ENCODE results near the gene DNAAF8.
"Not testable (repeated sequence)": the region's sequence is repeated elsewhere in the genome, so short reads cannot be mapped to it uniquely, and the experiment has no call there.

The DNAAF8 gene

DNA sequence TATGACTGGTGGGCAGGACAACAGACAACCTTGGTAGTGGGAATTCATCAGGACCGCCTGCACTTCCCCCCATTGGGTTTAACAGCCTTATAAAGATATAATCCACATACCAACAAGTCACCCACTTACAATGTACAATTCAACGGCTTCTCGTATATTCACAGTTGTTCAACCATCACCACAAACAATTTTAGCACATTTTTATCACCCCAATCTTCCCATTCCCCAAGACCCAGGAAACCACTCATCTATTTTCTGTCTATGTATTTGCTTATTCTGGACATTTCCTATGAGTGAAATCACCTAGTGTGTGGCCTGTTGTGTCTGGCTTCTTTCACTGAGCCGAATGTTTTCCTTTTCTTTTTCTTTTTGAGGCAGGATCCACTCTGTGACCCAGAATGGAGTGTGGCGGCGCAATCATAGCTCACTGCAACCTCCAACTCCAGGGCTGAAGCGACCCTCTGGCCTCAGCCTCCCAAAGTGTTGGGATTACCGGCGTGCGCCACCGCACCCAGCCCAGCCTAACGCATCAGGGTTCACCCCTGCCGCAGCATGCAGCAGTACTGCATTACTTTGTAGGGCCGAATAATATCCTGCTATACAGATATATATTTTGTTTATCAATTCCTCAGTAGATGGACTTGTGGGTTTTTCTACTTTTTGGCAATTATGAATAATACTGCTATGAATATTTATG is 11.1 kb upstream of the DNAAF8 start:
- no peak for DNase-seq (ENCODE audit: low read depth)

DNA sequence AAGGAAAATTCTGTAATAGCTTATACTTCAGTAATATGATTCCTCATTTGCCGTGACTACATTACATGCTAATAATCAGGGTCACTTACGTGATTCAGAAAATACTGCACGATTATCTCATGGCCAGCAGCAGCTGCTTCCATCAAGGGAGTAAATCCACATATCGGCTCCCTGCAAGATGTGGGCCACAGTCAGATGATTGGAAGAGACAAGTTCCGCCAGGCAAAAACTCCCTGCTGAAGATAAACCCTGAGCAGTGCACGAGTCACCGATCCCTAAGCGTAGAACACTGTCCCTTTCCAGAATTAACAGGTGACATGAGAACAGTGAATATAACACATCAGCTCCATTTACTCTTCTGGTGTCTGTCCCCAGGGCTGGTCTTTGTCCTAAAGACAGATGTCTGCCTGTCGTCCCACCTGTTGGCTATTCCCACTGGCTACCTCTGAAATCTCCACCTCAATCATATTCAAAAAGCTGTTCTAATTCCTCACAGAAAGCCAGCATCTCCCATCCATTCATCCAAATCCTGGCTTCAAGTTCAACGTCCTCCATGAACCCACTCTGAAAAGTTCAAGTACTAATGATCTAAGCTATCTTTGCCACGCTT is 9.6 kb upstream of the DNAAF8 start:
- DNase-seq (ENCODE audit: low read depth) = no peak

DNA sequence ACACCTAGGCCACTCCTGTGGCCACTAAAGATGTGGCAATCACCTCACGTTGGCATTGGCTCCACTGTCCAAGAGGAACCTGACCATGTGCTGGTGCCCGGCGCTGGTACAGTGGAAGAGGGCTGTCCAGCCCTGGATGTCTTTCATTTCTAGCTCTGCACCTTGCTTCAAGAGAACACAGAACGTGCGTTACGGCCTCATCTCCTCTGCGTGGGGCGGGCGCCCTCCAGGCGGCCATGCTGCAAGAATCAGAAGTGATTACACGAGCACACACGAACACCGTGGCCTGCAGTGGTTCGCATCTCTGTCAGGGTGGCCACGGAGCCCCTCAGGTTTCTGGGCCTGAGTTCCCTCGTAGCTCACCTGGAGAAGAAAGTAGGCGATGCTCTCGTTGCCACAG is 7.7 kb upstream of the DNAAF8 start:
- DNase-seq (ENCODE audit: low read depth) = no peak

DNA sequence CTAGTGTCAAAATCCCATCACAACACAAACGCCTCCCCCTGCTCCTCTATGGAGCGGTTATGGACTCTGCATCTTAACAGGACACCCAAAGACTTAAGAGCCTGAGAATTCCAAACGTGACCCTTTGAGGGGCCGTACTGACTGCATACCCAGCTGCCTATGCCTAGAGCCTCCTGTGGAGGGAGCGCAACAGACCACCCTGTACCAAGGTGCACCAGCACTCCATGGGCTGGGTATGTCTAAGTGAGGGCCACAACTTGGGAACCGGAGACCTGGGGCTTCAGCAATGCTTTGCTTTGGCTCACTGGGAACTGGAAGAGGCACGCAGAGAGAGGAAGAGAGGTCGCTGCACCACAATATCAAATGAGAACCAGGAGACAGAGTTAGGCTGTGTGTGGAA is 5.7 kb upstream of the DNAAF8 start:
- no peak for DNase-seq (ENCODE audit: low read depth)

DNA sequence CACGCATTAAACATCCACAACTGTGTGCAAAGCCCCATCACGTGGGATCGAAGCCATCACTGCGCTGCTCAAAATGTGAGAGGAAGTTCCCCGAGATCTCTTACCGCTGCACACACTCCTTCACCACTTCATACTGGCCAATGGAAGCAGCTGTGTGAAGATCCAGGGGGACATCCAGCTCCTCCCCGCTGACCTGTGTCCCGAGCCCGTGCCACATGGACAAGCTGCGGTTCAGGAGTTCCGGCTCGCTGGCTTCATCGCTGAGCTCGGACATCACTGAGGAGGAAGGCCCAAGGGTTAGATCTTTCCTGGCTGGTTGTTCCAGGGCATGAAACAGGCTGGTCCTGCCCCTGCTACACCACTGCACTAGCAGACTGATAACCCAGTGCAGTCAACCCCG is 4.5 kb upstream of the DNAAF8 start:
- DNase-seq (ENCODE audit: low read depth) = no peak

DNA sequence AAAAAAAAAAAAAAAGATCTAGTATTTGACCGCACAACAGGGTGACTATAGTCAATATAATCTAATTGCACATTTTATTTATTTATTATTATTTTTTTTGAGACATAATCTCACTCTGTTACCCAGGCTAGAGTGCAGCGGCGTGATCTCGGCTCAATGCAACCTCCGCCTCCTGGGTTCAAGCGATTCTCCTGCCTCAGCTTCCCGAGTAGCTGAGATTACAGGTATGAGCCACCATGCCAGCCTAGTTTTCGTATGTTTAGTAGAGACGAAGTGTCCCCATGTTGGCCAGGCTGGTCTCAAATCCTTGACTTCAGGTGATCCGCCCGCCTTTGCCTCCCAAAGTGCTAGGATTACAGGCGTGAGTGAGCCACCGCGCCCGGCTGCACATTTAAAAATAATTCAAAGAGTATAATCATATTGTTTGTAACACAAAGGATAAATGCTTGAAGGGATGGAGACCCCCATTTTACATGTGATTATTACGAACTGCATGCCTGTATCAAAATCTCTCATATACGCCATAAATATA is 1.1 kb upstream of the DNAAF8 start:
- no peak for DNase-seq (ENCODE audit: low read depth)

DNA sequence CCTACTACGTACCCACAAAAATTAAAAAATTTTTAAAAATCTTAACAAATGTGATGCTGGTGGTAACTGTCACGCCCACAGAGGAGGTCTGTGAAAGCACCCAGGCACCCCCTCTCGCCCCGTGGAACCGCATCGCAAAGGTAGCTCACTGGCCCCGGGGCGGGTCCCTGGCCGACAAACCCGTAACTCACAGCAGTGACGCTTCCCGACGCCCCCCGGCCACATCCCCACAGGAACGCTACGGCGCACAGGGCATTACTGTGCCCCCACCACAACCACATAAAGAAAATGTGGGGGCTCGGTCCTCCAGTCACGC is 632 bp upstream of the DNAAF8 start:
- peak; percentile 16 for DNase-seq (ENCODE audit: low read depth)

DNA sequence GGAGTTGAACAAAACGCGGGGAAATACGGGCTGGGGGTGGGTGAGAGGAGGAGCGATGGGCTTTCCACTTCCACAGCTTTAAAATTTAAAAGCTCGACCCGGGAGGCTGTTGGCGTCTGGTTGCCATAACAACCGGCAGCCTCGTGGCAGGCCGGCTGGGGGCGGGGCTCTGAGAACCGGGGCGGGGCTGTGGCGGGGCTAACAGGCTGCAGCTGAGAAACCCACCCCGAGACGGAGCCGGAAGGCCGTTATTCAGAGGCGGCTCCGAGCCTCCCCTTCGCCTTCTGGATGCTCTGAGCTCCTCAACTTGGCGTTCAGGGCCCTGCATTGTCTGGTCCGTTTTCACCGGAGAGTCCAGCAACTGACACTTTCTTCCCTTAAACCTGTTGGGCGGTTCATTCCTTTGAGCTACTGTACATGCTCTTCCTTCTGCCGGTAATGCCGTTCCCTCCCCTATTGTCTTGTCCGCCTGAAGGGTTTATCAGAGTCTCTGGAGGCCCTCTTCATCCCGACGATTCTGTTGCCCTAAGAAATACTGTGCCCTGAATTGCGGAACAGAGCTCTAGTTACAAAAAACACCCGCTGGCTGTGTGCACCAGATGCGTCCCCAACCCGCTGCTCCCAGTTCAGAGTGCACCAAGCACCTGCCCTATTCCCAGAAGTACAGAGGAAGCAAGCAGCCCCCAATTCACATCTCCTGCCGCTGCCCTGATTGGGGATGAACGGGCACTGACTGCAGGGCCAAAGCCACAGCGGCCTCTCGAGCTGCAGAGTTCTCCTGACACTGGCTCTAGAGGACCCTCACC is 596 bp downstream of the DNAAF8 start:
- peak; percentile 89 for DNase-seq (ENCODE audit: low read depth)

DNA sequence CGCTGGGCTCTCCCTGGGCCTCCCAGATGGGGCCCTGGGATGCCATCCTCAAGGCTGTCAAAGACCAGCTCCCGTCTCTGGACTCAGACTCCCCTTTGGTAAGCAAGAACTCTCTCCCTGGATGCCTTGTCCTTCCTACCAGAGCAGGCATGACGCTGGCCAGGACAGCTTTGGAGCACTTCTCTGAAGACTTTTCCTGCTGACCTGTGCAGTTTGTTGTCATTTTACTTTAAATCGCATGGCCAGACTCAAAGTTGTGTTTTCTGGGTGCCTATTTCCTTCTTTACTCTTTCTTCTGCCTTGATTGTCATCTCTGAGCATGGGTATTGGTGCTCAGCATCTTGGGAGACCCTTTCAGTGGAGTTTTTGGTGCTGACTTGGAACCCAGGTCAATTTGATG is 2.2 kb downstream of the DNAAF8 start:
- DNase-seq (ENCODE audit: low read depth) = no peak

DNA sequence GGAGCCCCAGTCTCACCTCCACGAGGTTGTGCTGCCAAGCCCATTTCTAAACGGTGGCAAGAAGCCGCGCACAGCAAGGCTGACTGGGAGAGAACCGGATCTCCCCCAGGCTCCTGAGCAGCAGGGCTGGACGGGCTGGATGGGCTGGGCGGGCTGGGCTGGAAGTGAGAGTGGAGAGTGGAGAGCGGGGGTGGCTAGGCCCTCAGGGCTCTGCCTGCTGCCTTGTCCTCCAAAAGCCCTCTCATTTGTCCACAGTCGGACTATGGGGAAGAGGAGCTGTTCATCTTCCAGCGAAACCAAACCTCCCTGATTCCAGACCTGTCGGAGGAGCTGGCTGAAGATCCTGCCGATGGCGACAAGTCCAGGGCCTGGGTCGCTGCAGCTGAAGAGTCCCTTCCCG is 3.2 kb downstream of the DNAAF8 start:
- no peak for DNase-seq (ENCODE audit: low read depth)

DNA sequence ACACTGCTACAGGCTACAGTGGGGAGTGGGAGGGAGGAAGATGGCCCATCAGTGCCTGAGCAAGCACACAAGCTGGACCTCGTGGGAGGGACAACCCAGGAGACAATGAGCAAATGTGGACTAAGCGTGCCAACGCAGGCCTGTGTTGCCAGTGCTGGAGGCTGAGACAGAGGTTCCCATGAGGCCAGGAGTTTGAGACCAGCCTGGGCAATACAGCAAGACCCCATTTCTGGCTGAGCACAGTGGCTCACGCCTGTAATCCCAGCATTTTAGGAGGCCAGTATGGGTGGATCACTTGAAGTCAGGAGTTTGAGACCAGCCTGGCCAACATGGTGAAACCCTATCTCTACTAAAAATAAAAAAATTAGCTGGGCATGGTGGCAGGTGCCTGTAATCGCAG is 4.0 kb downstream of the DNAAF8 start:
- not testable (repeated sequence) for DNase-seq (ENCODE audit: low read depth)

DNA sequence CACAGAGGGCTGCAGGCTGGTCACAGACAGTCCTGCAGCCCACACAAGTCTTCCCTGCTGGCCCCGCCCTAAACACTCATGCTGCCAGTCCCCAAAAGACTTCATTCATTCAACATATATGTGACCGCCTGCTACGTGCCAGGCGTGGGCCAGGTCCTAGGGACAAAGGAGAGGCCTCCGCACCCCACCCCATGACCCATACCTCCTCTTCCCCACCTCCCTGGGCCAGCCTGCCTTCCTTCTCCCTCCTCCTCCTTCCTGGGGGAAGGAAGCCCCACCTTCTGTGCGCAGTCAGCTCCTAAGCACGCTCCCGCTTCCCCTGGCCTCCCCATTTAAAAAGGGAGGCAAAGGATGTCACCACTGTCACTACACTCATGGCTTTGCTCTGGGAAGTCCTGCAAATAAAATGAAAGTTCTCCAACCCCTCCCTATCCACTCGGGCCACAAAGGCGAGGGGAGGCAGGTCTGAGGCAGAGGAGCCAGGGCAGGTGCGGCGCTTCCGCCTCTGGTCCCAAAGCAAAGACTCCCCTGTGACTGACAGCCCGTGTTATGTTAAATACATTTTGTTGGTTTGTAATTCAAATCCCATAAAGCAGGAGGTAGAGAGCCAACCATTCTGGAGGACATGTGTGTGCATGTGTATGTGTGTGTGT is 9.0 kb downstream of the DNAAF8 start:
- no peak for DNase-seq (ENCODE audit: low read depth)

DNA sequence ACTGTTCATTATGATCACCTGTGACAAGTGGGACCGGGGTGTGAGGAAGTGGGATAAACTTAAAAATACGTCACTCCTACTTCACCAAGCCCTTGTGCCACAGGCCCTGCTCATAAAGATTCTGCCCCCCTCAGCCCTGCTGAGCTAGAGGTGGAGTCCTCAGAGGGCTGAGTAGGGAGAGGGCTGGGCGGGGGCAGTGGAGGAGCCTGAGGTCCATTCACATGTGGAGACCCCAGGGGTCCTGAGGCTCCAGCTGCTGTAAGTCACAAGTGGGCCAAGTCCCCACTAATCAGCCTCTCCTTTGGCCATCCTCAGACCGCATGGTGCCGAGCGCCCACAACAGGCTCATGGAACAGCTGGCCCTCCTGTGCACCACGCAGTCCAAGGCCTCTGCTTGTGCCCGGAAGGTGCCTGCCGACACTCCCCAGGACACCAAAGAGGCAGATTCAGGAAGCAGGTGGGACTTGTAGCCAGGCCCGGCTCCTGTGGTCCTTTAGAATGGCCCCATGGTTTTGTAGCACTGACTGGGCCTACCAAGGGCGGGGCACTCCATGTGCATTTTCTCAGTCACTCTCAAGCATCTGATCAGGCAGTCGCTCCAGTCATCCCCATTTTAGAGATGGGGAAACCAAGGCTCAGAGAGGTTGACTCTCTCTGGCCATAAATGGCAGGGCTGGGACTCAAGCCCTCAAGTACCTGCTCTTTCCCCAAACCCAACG is 10.4 kb downstream of the DNAAF8 start:
- no peak for DNase-seq (ENCODE audit: low read depth)

DNA sequence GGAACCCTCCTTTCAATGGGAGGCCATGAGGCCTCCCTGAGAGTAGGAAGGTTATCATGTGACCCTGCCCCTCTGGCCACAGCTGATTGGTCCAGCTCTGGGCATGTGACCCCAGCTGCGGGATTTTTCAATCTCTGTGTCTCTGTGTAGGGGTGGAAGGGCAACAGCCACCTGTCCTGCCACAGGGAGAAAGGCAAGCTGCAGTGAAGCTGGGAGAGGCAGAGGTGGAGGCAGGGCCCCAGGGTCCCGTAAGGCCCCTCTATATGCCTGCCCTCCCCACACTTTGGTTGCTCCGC is 10.9 kb downstream of the DNAAF8 start:
- no peak for DNase-seq (ENCODE audit: low read depth)

DNA sequence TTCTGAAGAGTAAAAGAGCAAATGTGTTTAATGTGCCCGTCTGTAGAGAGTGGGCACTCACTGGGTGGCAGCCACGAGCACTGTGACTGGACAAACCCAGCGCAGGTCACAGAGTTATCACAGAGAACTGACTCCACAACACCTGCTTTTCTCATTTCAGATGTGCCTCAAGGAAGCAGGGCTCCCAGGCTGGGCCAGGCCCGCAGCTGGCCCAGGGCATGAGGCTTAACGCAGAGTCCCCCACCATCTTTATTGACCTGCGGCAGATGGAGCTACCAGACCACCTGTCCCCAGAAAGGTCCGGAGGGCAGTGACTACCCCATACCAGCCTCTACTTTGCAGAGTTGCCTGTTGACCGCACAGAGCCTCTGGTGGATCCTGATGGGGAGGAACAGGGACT is 11.9 kb downstream of the DNAAF8 start:
- DNase-seq (ENCODE audit: low read depth) = no peak

DNA sequence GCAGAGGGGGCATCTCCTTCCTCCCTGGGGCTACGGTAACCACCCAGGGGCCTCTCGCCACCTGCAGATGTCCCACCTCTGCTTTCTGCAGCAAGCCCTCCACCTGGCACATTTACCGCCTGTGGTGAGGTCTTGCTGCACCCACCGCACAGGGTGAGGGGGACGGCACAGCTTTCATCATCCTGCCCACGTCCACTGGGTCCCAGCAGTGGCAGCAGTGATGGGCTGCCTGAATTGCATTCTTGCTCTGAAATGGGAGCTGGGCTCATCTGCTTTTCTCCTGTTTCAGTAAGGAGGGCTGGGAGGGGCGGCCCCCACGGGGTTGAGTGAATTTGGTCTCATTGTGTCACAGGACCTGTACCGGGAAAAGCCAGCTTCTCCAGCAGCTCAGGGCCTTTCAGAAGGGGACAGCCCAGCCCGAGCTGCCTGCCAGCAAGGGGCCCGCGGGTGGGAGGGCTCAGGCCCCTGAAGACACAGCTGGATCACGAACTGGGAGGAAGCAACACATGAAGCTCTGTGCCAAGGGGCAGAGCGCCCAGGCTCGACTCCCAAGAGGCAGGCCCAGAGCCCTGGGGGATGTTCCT is 12.7 kb downstream of the DNAAF8 start:
- DNase-seq (ENCODE audit: low read depth) = no peak

DNA sequence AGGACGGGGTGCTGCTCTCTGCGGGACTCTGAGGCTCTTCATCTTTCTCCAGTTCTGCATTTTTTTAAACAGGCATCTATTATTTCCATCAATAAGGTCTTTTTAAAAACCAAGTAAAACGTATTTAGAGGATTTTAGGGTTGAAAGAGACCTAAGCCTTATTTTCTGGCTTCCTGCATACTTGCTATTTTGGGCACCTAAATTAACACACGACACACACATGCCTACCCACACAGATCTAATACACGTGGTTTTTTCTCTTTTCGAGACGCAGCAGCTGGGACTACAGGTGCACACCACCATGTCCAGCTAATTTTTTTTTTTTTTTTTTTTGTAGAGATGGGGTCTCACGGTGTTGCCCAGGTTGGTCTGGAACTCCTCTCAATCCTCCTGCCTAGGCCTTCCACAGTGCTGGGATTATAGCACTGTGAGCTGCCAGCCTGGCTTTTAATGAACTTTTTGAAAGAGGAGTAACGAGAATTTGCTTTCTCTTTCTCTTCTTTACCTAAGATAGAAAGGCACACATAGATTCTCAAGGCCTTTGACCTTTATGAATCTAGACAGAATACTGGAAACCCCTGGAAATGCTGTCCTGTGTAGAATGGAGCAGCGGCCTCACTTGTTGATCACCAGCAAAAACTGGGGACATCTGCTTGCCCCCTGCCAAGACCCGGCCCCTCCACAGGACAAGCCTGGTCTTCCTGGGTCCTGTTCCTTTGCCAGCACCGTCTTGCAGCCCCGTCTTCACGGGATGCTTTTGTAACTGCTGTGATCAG is 13.8 kb downstream of the DNAAF8 start:
- DNase-seq (ENCODE audit: low read depth) = no peak

DNA sequence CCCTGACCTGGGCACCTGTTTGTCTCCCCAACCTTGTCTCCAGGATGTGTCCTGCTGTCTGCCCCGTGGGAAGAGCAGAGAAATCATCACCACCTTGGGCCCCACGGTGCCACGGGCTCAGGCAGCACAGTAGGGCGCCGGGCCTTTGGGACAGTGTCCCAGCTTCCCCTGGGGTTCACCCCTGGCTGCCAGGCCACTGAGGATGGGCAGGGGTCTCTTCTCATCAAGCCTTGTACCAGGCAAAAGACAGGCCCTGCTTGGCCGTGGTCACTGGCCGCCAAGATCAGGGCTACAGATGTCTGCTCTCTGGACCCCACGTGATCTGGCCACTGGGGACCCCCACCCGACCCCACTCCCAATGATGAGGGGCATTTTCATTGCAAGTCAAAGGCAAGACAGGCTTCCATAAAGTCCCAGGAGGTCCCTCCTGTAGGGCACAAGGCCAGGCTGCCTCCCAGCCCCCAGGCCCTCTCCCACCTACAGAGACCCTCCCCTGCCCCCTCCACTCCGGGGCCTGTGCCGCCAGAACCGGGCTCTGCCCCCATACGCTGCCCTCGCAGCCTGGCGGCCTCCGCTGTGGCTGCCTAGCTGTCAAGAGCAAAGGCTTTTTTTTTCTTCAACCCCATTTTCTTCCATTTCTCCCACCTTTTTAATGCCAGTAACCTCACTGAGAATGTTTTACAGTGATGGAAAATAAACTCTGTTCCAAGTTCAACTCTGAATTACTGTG is 14.5 kb downstream of the DNAAF8 start:
- no peak for DNase-seq (ENCODE audit: low read depth)

DNA sequence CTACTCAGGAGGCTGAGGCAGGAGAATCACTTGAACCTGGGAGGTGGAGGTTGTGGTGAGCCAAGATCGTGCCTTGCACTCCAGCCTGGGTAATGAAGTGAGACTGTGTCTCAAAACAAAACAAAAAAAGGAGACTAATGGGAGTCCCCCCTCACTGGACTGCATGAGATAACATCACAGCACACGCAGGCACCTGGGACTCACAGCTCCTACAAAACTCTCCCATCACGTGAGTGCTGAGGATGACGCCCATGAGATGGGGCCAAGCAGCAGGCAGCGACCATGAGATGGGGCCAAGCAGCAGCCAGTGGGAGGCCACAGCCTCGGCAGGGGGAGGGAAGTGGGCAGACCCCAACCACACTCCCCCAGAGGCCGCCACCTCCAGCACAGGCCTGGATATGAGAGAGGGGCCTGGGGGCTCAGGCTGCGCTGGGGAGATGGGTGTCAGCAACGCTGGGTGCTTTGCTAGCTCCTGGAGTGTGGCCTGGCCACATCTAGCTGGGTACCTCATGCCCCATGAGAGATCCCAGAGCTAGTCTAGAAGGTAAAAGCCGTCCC is 15.4 kb downstream of the DNAAF8 start:
- no peak for DNase-seq (ENCODE audit: low read depth)

DNA sequence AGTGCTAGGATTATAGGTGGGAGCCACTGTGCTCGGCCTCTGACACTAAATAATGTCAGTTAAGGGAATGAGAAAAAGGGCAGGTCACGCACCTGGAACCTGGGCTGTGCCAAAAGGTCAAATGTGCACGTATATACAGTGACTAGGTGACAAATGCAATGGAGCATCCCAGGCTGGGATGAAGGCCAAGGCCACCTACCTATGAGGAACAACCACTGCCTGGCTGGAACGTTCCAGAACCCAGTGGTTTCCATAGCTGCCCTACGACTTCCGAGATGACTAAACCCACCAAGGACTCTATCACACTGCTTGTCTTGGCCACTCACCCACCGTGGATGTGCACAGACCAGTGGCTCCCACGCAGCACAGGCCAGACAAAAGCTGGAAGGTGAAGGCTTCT is 16.6 kb downstream of the DNAAF8 start:
- no peak for DNase-seq (ENCODE audit: low read depth)
